HEK293 (cell line): Measurements from ENCODE around the gene SCFD2.

Experiments
- CTCF ChIA-PET: fragments of 350-600 bp; formaldehyde crosslinking; extraction: SDS; loops from one replicate; lab custom pipeline; 2021; ENCODE audit warnings: antibody characterized with exemption; lab: Yijun Ruan, JAX
- POLR2A ChIA-PET: fragments of 300-600 bp; formaldehyde crosslinking; extraction: SDS; loops from one replicate; lab custom pipeline; 2020; ENCODE audit warnings: antibody characterized with exemption, inconsistent platforms; lab: Yijun Ruan, JAX
- H3K27ac ChIP-seq: fragments of 200-500 bp; sonication (Bioruptor generic); 2 replicates; pipeline ENCODE4 v1.5.1; 2014; ENCODE audit warnings: low read depth, low read length, control low read depth, inconsistent platforms; ENCODE audit errors: extremely low read depth
- H3K36me3 ChIP-seq, 2 experiments: fragments of 200-500 bp in 1 of 2; sonication (Bioruptor generic) in 1 of 2; 1 replicate in 1 of 2; 2 replicates in 1 of 2; pipeline ENCODE4 v1.5.1; 2014 to 2017; ENCODE audit warnings: inconsistent platforms in 2 of 2, low read length in 2 of 2; ENCODE audit not compliant: control insufficient read depth in 2 of 2, insufficient read depth in 1 of 2
- H3K4me1 ChIP-seq: fragments of 200-500 bp; sonication (Bioruptor generic); 2 replicates; pipeline ENCODE4 v1.5.1; 2014; ENCODE audit warnings: mild to moderate bottlenecking, low read length, inconsistent platforms; ENCODE audit not compliant: control insufficient read depth, insufficient read depth
- H3K4me3 ChIP-seq: 2 replicates; pipeline ENCODE4 v1.5.1; 2011; ENCODE audit warnings: low read depth, mild to moderate bottlenecking, control low read depth, low read length, moderate library complexity
- H3K9me3 ChIP-seq: fragments of 200-500 bp; sonication (Bioruptor generic); 2 replicates; pipeline ENCODE4 v1.5.1; 2014; ENCODE audit warnings: low read depth, low read length, inconsistent platforms; ENCODE audit not compliant: control insufficient read depth, insufficient read depth
- BCL11B ChIP-seq: fragments of 450-650 bp; formaldehyde crosslinking; IDR thresholded peaks from 2 replicates; pipeline ENCODE4 v1.5.1; 2016; ENCODE audit warnings: low read depth, missing biosample characterization, missing genetic modification characterization
- EGR2 ChIP-seq: fragments of 450-650 bp; formaldehyde crosslinking; IDR thresholded peaks from 2 replicates; pipeline ENCODE4 v1.5.1; 2016; ENCODE audit warnings: low read depth, missing biosample characterization, missing genetic modification characterization
- PATZ1 ChIP-seq: fragments of 450-650 bp; formaldehyde crosslinking; IDR thresholded peaks from 2 replicates; pipeline ENCODE4 v1.5.1; 2016; ENCODE audit warnings: missing biosample characterization, missing genetic modification characterization
- PRDM2 ChIP-seq: fragments of 450-650 bp; formaldehyde crosslinking; IDR thresholded peaks from 2 replicates; pipeline ENCODE4 v1.5.1; 2016; ENCODE audit warnings: missing biosample characterization, missing genetic modification characterization, borderline replicate concordance
- SETDB1 ChIP-seq: IDR thresholded peaks from one replicate; pipeline ENCODE4 v1.6.1; 2017; ENCODE audit warnings: mild to moderate bottlenecking, low read length, moderate library complexity, mixed read lengths; ENCODE audit not compliant: insufficient read length
- ZBTB21 ChIP-seq: fragments of 450-650 bp; formaldehyde crosslinking; IDR thresholded peaks from 2 replicates; pipeline ENCODE4 v1.5.1; 2017; ENCODE audit warnings: missing biosample characterization, missing genetic modification characterization
- ZEB2 ChIP-seq: fragments of 450-650 bp; formaldehyde crosslinking; IDR thresholded peaks from 2 replicates; pipeline ENCODE4 v1.5.1; 2016; ENCODE audit warnings: missing biosample characterization, missing genetic modification characterization
- ZNF10 ChIP-seq: fragments of 450-650 bp; formaldehyde crosslinking; IDR thresholded peaks from 2 replicates; pipeline ENCODE4 v1.5.1; 2017; ENCODE audit warnings: missing biosample characterization, missing genetic modification characterization
- ZNF138 ChIP-seq: fragments of 450-650 bp; formaldehyde crosslinking; IDR thresholded peaks from 2 replicates; pipeline ENCODE4 v1.5.1; 2016; ENCODE audit warnings: missing biosample characterization, missing genetic modification characterization, borderline replicate concordance
- ZNF140 ChIP-seq: fragments of 450-650 bp; formaldehyde crosslinking; IDR thresholded peaks from 2 replicates; pipeline ENCODE4 v1.5.1; 2016; ENCODE audit warnings: missing biosample characterization, missing genetic modification characterization
- ZNF16 ChIP-seq: fragments of 450-650 bp; formaldehyde crosslinking; IDR thresholded peaks from 2 replicates; pipeline ENCODE4 v1.5.1; 2016; ENCODE audit warnings: low read depth, missing biosample characterization, missing genetic modification characterization
- ZNF169 ChIP-seq: fragments of 450-650 bp; formaldehyde crosslinking; IDR thresholded peaks from 2 replicates; pipeline ENCODE4 v1.5.1; 2016; ENCODE audit warnings: missing biosample characterization, missing genetic modification characterization
- ZNF214 ChIP-seq: fragments of 450-650 bp; formaldehyde crosslinking; IDR thresholded peaks from 2 replicates; pipeline ENCODE4 v1.5.1; 2017; ENCODE audit warnings: missing biosample characterization, mild to moderate bottlenecking, missing genetic modification characterization, borderline replicate concordance
- ZNF292 ChIP-seq: fragments of 450-650 bp; formaldehyde crosslinking; IDR thresholded peaks from 2 replicates; pipeline ENCODE4 v1.5.1; 2016; ENCODE audit warnings: low read depth, missing biosample characterization, missing genetic modification characterization, borderline replicate concordance
- ZNF354C ChIP-seq: fragments of 450-650 bp; formaldehyde crosslinking; IDR thresholded peaks from 2 replicates; pipeline ENCODE4 v1.5.1; 2016; ENCODE audit warnings: missing biosample characterization, missing genetic modification characterization, low read depth, borderline replicate concordance
- ZNF501 ChIP-seq: fragments of 450-650 bp; formaldehyde crosslinking; IDR thresholded peaks from 2 replicates; pipeline ENCODE4 v1.5.1; 2016; ENCODE audit warnings: missing biosample characterization, missing genetic modification characterization
- ZNF530 ChIP-seq: fragments of 450-650 bp; formaldehyde crosslinking; IDR thresholded peaks from 2 replicates; pipeline ENCODE4 v1.5.1; 2016; ENCODE audit warnings: low read depth, missing biosample characterization, missing genetic modification characterization
- ZNF837 ChIP-seq: fragments of 450-650 bp; formaldehyde crosslinking; IDR thresholded peaks from 2 replicates; pipeline ENCODE4 v1.5.1; 2016; ENCODE audit warnings: missing biosample characterization, missing genetic modification characterization

SCFD2 gene

GRCh38 chr4:52950226-52950625 lies 415.6 kb downstream of the SCFD2 start:
- Histone ChIP-seq H3K27ac (no peak overlapping the region), H3K4me1 (no peaks in the 10 kb centered on the region), H3K4me3 (no peak overlapping the region), H3K9me3 (no peaks in the 10 kb centered on the region), H3K36me3 (no peaks in the 10 kb centered on the region)
- ChIA-PET POLR2A (no interaction called here), CTCF (no interaction called here)
- no peak for TF ChIP-seq ZNF140 (tag by site-specific recombination)
- no peak for TF ChIP-seq ZEB2
- no peak for TF ChIP-seq ZNF138 (tag by site-specific recombination)
- no peak for TF ChIP-seq ZNF16 (tag by site-specific recombination)
- TF ChIP-seq ZNF214 (tag by site-specific recombination) = no peak
- no peak for TF ChIP-seq ZNF292
- TF ChIP-seq ZNF837 (tag by site-specific recombination) = no peak
- no peak for TF ChIP-seq BCL11B (tag by site-specific recombination)

DNA sequence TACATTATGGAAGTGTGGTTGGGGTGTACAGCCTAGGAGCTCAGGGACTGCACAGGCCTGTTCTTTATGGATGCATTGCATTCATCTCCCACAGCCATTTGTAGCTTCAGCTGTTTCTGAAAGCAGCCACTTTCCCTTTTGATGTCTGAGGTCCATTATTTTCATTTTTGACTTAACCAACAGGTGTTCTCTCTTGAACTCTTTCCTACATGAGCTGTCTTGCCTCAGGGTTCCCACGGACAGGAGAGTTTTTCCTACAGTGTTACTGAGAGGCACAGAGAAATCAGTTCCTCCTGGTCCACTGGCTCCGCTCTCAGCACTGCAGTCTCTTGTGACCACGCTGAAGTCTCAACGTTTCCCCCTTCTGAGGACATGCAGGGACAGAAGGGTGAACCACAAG lies 416.5 kb downstream of the SCFD2 start:
- TF ChIP-seq ZBTB21 (tag by site-specific recombination) = no peak
- TF ChIP-seq ZNF354C (tag by site-specific recombination) = no peak
- H3K4me1 ChIP-seq = no peaks in the 10 kb centered on the region
- no peaks in the 10 kb centered on the region for H3K36me3 ChIP-seq
- CTCF ChIA-PET = no interaction called here
- H3K9me3 ChIP-seq = no peaks in the 10 kb centered on the region
- H3K27ac ChIP-seq = no peak overlapping the region
- H3K4me3 ChIP-seq = no peak overlapping the region
- POLR2A ChIA-PET = no interaction called here

- no peak overlapping the region for H3K4me3 ChIP-seq
Observed at GRCh38 chr4:52948057-52948423, 417.8 kb downstream of the SCFD2 start.

DNA sequence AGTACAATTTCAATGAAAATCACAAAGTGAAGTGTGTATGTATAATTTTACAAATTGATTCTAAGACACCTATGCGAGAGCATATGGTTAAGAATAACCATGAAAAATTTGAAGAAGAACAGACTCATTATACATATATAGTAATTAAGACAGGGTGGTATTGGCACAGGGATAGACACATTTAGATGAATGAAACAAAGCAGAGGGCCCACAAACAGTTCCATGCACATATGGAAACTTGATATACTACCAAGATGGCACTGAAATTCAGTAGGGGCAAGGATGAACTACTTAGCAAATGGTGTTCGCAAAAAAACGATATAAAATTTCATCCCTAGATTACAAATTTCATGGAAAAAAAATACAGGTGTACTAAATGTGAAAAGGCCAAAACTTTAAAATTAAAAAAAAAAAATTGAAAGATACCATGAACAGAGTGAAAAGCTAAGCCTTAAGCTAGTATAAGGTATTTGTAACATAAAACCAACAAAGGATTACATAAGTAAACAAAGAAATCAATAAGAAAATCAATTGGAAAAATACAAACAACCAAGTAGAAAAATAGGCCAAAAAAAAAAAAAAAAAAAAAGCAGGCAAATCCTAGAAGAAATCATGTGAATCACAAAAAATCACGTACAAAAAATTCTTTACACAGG lies 418.3 kb downstream of the SCFD2 start:
- ChIA-PET POLR2A (no interaction called here), CTCF (no interaction called here)
- Histone ChIP-seq H3K4me1 (no peaks in the 10 kb centered on the region), H3K36me3 (no peaks in the 10 kb centered on the region), H3K27ac (no peak overlapping the region), H3K9me3 (no peaks in the 10 kb centered on the region), H3K4me3 (no peak overlapping the region)
- TF ChIP-seq SETDB1 (no peak), PRDM2 (tag by site-specific recombination) (no peak), ZNF501 (no peak)

More at GRCh38 chr4:52948057-52948423, 417.8 kb downstream of the SCFD2 start:
- Histone ChIP-seq H3K9me3 (no peaks in the 10 kb centered on the region), H3K36me3 (no peaks in the 10 kb centered on the region), H3K4me1 (no peaks in the 10 kb centered on the region)
- no peak for TF ChIP-seq ZNF10 (tag by site-specific recombination)
- TF ChIP-seq ZNF530 (tag by site-specific recombination) = no peak
- no peak for TF ChIP-seq PATZ1 (tag by site-specific recombination)
- TF ChIP-seq EGR2 (tag by site-specific recombination) = no peak
- no peak for TF ChIP-seq ZNF169 (tag by site-specific recombination)
- TF ChIP-seq, all 188 proteins: peak for 0
- ChIA-PET POLR2A (no interaction called here), CTCF (no interaction called here)
- no peak overlapping the region for H3K27ac ChIP-seq
